ELR (cell line): Measurements from ENCODE around the gene FAM53B.
"Not testable (repeated sequence)": the region's sequence is repeated elsewhere in the genome, so short reads cannot be mapped to it uniquely, and the experiment has no call there.

Experiments
- DNase-seq: peaks from one replicate; pipeline ENCODE4 v3.0.0-alpha.2; 2015; ENCODE audit warnings: low read depth

Gene FAM53B

GRCh38 chr10:124628676-124629021 is 115.5 kb downstream of the FAM53B start:
- DNase-seq: no peak

GRCh38 chr10:124627866-124628675 is 116.1 kb downstream of the FAM53B start:
- no peak for DNase-seq

- DNase-seq: no peak
Observed at GRCh38 chr10:124626759-124627380, 117.3 kb downstream of the FAM53B start.

- no peak for DNase-seq
Observed at GRCh38 chr10:124625831-124626238, 118.3 kb downstream of the FAM53B start.

- no peak for DNase-seq
Observed at GRCh38 chr10:124624895-124625294, 119.3 kb downstream of the FAM53B start.

- no peak for DNase-seq
Observed at GRCh38 chr10:124624466-124624865, 119.7 kb downstream of the FAM53B start.

GRCh38 chr10:124624006-124624405 is 120.2 kb downstream of the FAM53B start:
- DNase-seq: no peak

GRCh38 chr10:124622866-124623536 is 121.2 kb downstream of the FAM53B start:
- DNase-seq: no peak

- DNase-seq: no peak
Observed at GRCh38 chr10:124622158-124622557, 122.0 kb downstream of the FAM53B start.

- no peak for DNase-seq
Observed at GRCh38 chr10:124621637-124622036, 122.5 kb downstream of the FAM53B start.

- no peak for DNase-seq
Observed at GRCh38 chr10:124619802-124620490, 124.2 kb downstream of the FAM53B start.

- no peak for DNase-seq
Observed at GRCh38 chr10:124619195-124619594, 125.0 kb downstream of the FAM53B start.

GRCh38 chr10:124618470-124619073 is 125.6 kb downstream of the FAM53B start:
- DNase-seq: no peak

- no peak for DNase-seq
Observed at GRCh38 chr10:124616836-124617130, 127.4 kb downstream of the FAM53B start.

GRCh38 chr10:124616040-124616835 is 127.9 kb downstream of the FAM53B start:
- DNase-seq: no peak

GRCh38 chr10:124615259-124615658 is 128.9 kb downstream of the FAM53B start:
- no peak for DNase-seq

GRCh38 chr10:124614003-124614659 is 130.0 kb downstream of the FAM53B start:
- DNase-seq: no peak

GRCh38 chr10:124612611-124613498 is 131.3 kb downstream of the FAM53B start:
- DNase-seq: peak; percentile 68

GRCh38 chr10:124611738-124612137 is 132.4 kb downstream of the FAM53B start:
- DNase-seq: no peak

- DNase-seq: not testable (repeated sequence)
Observed at GRCh38 chr10:124610851-124611250, 133.3 kb downstream of the FAM53B start.
